ENCODE results near the gene ZC3H13.

ZC3H13 gene

DNA sequence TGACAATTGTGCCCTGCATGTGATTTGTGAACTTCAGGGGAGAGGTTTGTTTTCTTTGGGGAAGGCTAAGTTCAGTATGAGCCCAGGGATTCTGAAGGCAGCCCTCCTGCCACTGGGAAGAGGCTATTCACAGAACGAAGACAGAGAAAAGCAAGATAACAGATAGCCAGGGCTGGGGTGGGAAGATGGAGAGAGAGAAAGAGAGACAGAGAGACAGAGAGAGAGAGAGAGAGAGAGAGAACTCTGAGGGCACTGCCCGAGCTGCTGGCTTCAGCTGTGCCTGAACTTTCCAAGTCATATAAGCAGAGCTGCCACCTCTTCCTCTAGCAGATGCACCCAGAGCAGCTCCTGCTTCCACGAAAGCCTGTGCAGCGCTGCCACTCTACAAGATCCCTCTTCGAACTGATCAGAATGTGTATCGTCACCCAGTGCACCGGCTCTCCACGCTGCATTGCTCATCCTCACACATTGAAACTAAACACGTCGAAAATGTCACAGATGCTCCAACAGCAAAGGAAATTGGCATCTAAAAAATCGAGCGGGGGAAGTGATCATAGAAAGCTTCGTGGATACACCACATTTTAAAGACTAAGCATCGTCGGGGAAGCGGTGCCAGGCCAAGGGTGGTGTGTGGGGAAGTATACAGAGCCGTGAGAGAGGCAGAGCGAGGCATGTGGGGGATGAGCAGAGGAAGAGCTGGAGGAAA, 119.2 kb downstream of the ZC3H13 start:
- DNase-seq (ENCODE audit: low spot score) = no peak

GRCh38 chr13:45932676-45933075, 119.9 kb downstream of the ZC3H13 start:
- no peak for DNase-seq (ENCODE audit: low spot score)

- no peak for DNase-seq (ENCODE audit: low spot score)
Observed at GRCh38 chr13:45932172-45932571, 120.4 kb downstream of the ZC3H13 start.

DNA sequence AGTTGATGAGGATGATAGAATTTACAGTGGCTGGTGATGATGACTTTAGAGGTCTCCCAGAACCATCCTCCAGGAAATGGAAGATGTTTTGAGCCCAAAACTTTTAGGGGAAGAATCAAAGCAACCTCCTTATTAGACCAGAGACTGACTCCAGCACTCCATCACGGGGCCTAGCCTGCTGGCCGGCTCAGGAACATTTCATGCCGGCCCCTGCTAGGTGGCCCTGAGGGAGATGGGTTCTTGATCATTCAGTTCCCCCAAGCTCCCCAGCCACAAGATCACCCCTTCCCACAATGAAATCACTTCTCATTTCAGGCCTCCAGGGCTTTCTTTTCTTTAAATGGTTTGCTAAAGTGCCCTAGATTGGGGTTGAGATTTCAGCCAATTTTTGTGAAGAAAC, 121.3 kb downstream of the ZC3H13 start:
- no peak for DNase-seq (ENCODE audit: low spot score)

DNA sequence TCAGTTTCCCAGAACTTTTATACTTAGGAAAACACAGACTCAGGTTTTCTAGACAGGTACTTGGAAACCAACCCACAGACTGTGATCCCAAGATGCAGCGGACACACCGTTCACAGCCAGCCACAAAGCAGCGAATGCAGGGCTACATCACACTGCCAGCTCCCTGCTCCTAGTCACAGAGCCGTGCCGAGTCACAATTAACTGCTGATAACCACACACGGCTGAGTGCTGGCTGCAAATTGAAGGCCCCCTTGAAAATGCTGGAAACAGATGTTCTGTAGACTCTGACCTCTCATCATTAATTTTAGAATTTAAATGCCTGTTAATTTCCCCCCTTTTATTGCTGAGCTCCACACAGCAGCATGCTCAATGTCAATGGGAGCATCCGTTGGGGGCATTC, 122.4 kb downstream of the ZC3H13 start:
- no peak for DNase-seq (ENCODE audit: low spot score)

DNA sequence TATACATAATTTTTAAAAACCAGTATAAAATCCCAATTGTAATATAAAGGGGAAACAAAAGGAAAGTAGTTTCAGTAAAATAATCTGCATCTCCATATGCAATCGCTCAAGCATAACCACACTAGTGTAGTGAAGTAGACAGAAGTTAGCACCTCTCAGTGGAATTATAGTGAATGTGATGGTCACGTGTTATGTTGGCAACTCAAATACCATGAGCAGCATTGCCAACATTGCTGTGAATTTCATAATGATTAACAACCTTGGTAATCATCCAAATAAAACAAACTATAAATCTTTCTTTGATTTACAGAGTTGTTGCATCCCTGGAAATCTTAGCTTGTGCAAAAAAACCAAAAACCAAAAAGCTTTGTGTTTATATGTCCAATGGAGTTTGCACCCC, 123.7 kb downstream of the ZC3H13 start:
- DNase-seq (ENCODE audit: low spot score) = no peak

- no peak for DNase-seq (ENCODE audit: low spot score)
Observed at GRCh38 chr13:45928176-45928575, 124.4 kb downstream of the ZC3H13 start.

- no peak for DNase-seq (ENCODE audit: low spot score)
Observed at GRCh38 chr13:45926741-45927140, 125.8 kb downstream of the ZC3H13 start.

- no peak for DNase-seq (ENCODE audit: low spot score)
Observed at GRCh38 chr13:45925151-45925550, 127.4 kb downstream of the ZC3H13 start.

DNA sequence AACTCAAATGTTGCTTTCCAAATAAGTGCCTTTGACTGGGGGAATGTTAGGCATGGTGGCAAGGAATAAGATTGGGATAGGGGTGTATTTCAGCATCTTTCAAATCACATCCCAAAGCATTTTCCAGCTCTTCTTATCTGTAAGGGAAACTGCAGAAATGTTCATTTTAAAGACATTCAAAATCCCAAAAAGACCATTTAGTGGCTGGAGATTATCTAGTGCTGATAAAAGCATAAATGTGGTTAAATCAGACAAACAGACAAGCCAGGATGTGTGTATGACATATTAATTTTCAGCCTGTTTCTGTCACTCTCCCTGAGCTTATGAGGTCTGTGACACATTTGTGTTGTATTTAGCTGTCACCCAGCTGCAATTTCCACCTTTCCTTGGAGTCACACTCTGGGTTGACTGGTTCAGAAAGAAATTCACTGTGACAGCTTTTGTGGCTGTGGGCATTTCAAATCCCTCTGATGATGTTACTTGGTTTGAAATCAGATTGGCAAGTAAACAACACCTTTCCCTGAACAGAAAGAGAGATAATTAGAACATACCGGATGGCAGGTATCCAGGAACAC, 131.3 kb downstream of the ZC3H13 start:
- no peak for DNase-seq (ENCODE audit: low spot score)

DNA sequence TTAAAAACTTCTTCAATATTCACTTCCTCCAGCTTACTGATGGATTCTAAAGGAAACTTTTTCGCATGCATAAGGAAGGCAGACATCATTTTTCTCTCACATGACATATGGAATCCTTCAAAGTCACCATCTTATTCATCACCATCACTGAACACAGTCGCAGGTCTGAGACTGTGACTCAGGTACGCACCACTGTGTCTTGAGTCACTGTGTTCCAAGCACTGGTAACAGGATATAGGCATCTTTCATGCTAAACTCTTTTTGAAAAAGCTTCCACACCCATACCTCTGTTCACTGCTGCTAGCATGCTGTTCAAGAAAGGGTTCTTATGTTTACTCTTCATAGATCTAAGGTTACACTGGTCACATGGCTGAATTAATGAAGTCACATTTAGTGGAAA, 133.9 kb downstream of the ZC3H13 start:
- no peak for DNase-seq (ENCODE audit: low spot score)

- DNase-seq (ENCODE audit: low spot score) = no peak
Observed at GRCh38 chr13:45917019-45917418, 135.5 kb downstream of the ZC3H13 start.

GRCh38 chr13:45915686-45916439, 136.7 kb downstream of the ZC3H13 start:
- no peak for DNase-seq (ENCODE audit: low spot score)

DNA sequence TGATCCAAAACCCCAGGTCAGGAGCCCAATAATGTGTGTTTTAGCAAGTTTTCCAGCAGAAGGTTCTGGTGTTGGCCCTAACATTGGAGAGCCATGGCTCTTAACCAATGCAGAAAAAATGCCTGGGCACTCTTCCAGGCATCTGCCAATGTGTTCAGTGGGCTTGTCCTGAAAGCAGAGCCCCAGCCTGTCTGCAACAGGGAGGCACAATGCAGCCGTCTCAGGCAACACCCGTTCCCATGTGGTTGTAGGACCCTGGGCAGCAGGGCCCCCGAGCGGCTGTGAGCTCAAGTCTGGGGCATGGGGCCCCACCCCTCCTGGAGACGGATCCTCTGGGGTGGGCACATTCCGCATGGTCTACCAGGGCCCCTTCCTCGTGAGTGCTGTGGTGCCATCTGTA, 142.9 kb downstream of the ZC3H13 start:
- DNase-seq (ENCODE audit: low spot score) = no peak

DNA sequence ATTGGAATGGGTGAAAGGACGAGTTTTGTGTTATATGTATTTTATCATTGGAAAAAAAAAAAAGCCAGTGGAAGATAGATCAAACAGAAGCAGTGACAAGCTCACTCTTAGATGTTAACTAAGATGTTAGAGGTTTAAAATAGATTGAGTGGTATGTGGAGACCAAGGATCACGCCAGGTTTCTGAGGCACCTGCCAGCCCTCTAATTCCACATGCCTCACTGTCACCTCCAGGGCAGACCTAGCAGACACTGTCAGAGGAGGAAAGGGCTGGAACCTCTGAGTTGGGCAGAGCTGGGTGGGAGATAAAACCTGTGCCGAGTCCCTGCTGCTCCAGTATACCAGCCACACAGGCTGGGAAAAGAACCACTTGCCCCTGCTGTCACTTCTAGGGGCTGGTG, 143.5 kb downstream of the ZC3H13 start:
- no peak for DNase-seq (ENCODE audit: low spot score)

- DNase-seq (ENCODE audit: low spot score) = no peak
Observed at GRCh38 chr13:45907503-45907902, 145.0 kb downstream of the ZC3H13 start.
